ENCODE measurements around the gene MTMR10.

DNA sequence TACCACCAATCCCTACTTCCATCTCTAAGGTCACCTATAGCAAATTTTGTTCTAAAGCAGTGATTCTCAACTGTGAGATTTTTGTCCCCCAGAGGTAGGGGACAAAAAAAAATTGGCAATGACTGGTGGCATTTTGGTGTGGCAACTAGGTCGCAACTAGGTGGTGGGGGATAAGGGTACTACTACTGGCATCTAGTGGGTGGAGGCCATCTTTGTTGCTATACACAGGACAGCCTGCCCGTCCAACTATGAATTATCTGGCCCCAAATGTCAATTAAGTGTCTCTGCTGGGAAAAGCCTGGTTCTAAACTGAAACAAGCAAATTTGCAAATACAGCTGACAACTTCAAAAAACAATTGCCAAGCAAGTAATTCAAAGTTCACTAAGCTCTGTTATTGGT lies 1.4 kb downstream of the MTMR10 start:
- TF ChIP-seq KDM1A (IDR thresholded peaks at IDR 0.05; ENCODE audit: low read depth) (no peak), CEBPB (IDR thresholded peaks at IDR 0.05) (no peak), RFX5 (IDR thresholded peaks at IDR 0.05) (no peak), SMC3 (IDR thresholded peaks at IDR 0.05) (no peak; the same call in 2 of the 3 replicates)
- TF ChIP-seq, protein P1, sequence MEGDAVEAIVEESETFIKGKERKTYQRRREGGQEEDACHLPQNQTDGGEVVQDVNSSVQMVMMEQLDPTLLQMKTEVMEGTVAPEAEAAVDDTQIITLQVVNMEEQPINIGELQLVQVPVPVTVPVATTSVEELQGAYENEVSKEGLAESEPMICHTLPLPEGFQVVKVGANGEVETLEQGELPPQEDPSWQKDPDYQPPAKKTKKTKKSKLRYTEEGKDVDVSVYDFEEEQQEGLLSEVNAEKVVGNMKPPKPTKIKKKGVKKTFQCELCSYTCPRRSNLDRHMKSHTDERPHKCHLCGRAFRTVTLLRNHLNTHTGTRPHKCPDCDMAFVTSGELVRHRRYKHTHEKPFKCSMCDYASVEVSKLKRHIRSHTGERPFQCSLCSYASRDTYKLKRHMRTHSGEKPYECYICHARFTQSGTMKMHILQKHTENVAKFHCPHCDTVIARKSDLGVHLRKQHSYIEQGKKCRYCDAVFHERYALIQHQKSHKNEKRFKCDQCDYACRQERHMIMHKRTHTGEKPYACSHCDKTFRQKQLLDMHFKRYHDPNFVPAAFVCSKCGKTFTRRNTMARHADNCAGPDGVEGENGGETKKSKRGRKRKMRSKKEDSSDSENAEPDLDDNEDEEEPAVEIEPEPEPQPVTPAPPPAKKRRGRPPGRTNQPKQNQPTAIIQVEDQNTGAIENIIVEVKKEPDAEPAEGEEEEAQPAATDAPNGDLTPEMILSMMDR (IDR thresholded peaks at IDR 0.05) = no peak

All from A549 (cell line).